SK-N-SH (cell line): Measurements from ENCODE around the gene NCKAP5. TPM values are rescaled to one million over a fixed set of nuclear protein-coding genes. Genes with fewer than 3 reads are reported as not detected.

Experiments
- CTCF ChIA-PET: fragments of 300-600, 350-600 bp; formaldehyde crosslinking; extraction: SDS; loops from one replicate; lab custom pipeline; 2021; lab: Yijun Ruan, JAX
- POLR2A ChIA-PET: fragments of 350-600 bp; sonication (Branson Sonifier 250); formaldehyde crosslinking; extraction: SDS; loops from one replicate; lab custom pipeline; 2020; ENCODE audit warnings: antibody characterized with exemption, inconsistent platforms; lab: Yijun Ruan, JAX
- DNase-seq: peaks from one replicate; pipeline ENCODE4 v3.0.0; 2012
- H2AFZ ChIP-seq: fragments of 200-600 bp; sonication (generic); 2 replicates; pipeline ENCODE4 v1.8.1; 2016; ENCODE audit warnings: antibody characterized with exemption, mild to moderate bottlenecking, low read depth
- H3F3A ChIP-seq: fragments of 200-600 bp; sonication (generic); replicated peaks from 2 replicates; pipeline ENCODE3; 2016; ENCODE audit warnings: antibody characterized with exemption, mild to moderate bottlenecking; ENCODE audit not compliant: insufficient read depth
- H3K27ac ChIP-seq, 2 experiments: fragments of 200-500 bp in 1 of 2; fragments of 200-600 bp in 1 of 2; sonication (Bioruptor generic) in 1 of 2; sonication (generic), shearing (Covaris generic) in 1 of 2; 2 replicates each; pipeline versions ENCODE4 v1.5.1 to v1.6.1; 2014 to 2016; ENCODE audit warnings: low read depth in 2 of 2, inconsistent platforms in 1 of 2, low read length in 1 of 2, mild to moderate bottlenecking in 1 of 2, mixed read lengths in 1 of 2
- H3K27me3 ChIP-seq: fragments of 200-600 bp; sonication (generic), shearing (Covaris generic); 2 replicates; pipeline ENCODE4 v1.6.1; 2016; ENCODE audit warnings: mixed run types; ENCODE audit not compliant: insufficient read depth
- H3K36me3 ChIP-seq, 2 experiments: fragments of 200-500 bp in 1 of 2; fragments of 200-600 bp in 1 of 2; sonication (Bioruptor generic) in 1 of 2; sonication (generic) in 1 of 2; replicated peaks in 1 of 2; 2 replicates each; pipeline versions ENCODE3 to v1.5.1; 2014 to 2016; ENCODE audit warnings: low read length in 1 of 2, mild to moderate bottlenecking in 1 of 2; ENCODE audit not compliant: insufficient read depth in 2 of 2, control insufficient read depth in 1 of 2
- H3K4me1 ChIP-seq, 2 experiments: fragments of 200-500 bp in 1 of 2; fragments of 200-600 bp in 1 of 2; sonication (Bioruptor generic) in 1 of 2; sonication (generic), shearing (Covaris generic) in 1 of 2; 2 replicates each; pipeline versions ENCODE4 v1.5.1 to v1.6.1; 2014 to 2016; ENCODE audit warnings: low read depth in 1 of 2, low read length in 1 of 2, mixed run types in 1 of 2; ENCODE audit not compliant: insufficient read depth in 2 of 2, control insufficient read depth in 1 of 2
- H3K4me2 ChIP-seq: fragments of 200-600 bp; sonication (generic), shearing (Covaris generic); 2 replicates; pipeline ENCODE4 v1.6.1; 2017; ENCODE audit warnings: mixed run types
- H3K4me3 ChIP-seq, 2 experiments: fragments of 200-500 bp in 1 of 2; fragments of 200-600 bp in 1 of 2; sonication (Bioruptor generic) in 1 of 2; sonication (generic), shearing (Covaris generic) in 1 of 2; 2 replicates each; pipeline versions ENCODE4 v1.5.1 to v1.8.1; 2014 to 2016; ENCODE audit warnings: low read depth in 2 of 2, inconsistent platforms in 1 of 2, low read length in 1 of 2, mild to moderate bottlenecking in 1 of 2, mixed read lengths in 1 of 2, moderate library complexity in 1 of 2
- H3K79me2 ChIP-seq: fragments of 200-600 bp; sonication (generic); 2 replicates; pipeline ENCODE4 v1.8.1; 2017; ENCODE audit warnings: mild to moderate bottlenecking; ENCODE audit not compliant: insufficient read depth
- H3K9ac ChIP-seq: fragments of 200-600 bp; sonication (generic); 2 replicates; pipeline ENCODE4 v1.6.1; 2017; ENCODE audit warnings: mixed run types
- H3K9me2 ChIP-seq: fragments of 200-600 bp; sonication (generic); 2 replicates; pipeline ENCODE4 v1.6.1; 2017; ENCODE audit warnings: mixed run types
- H3K9me3 ChIP-seq: fragments of 200-600 bp; sonication (generic); 2 replicates; pipeline ENCODE4 v1.6.1; 2017; ENCODE audit warnings: mixed run types, mild to moderate bottlenecking, moderate library complexity
- H4K20me1 ChIP-seq: fragments of 200-600 bp; sonication (generic); 2 replicates; pipeline ENCODE4 v1.6.1; 2017; ENCODE audit warnings: mild to moderate bottlenecking, mixed run types; ENCODE audit not compliant: insufficient read depth
- CTCF ChIP-seq: fragments of 200-600 bp; sonication (generic); IDR thresholded peaks from 2 replicates; pipeline ENCODE4 v1.6.1; 2017; ENCODE audit warnings: antibody characterized with exemption, mild to moderate bottlenecking, moderate library complexity
- EP300 ChIP-seq, 2 experiments: IDR thresholded peaks; 2 replicates each; pipeline versions ENCODE4 v1.4.0 to v1.6.1; 2012; ENCODE audit warnings: borderline replicate concordance in 1 of 2, low read depth in 1 of 2, low read length in 1 of 2
- FOSL2 ChIP-seq: IDR thresholded peaks from 2 replicates; pipeline ENCODE4 v1.4.0; 2012; ENCODE audit warnings: low read depth, mild to moderate bottlenecking, moderate library complexity, borderline replicate concordance
- FOXJ3 ChIP-seq: sonication (generic); formaldehyde crosslinking; IDR thresholded peaks from 2 replicates; pipeline ENCODE4 v1.5.1; 2020; ENCODE audit warnings: mild to moderate bottlenecking, missing genetic modification reagents
- GABPA ChIP-seq: IDR thresholded peaks from 2 replicates; pipeline ENCODE4 v1.4.0; 2012; ENCODE audit warnings: low read depth, mild to moderate bottlenecking
- MXI1 ChIP-seq: IDR thresholded peaks from 2 replicates; pipeline ENCODE4 v1.6.1; 2012; ENCODE audit warnings: mild to moderate bottlenecking, low read depth, low read length, improper control_type of control experiment
- RAD21 ChIP-seq: IDR thresholded peaks from 2 replicates; pipeline ENCODE4 v1.6.1; 2012; ENCODE audit warnings: mild to moderate bottlenecking, low read length
- REST ChIP-seq: IDR thresholded peaks from 2 replicates; pipeline ENCODE4 v1.6.1; 2012; ENCODE audit warnings: mild to moderate bottlenecking, low read depth, low read length, moderate library complexity
- TCF12 ChIP-seq: IDR thresholded peaks from 2 replicates; pipeline ENCODE4 v1.4.0; 2012
- TEAD4 ChIP-seq: IDR thresholded peaks from 2 replicates; pipeline ENCODE4 v1.4.0; 2012; ENCODE audit warnings: mild to moderate bottlenecking, borderline replicate concordance; ENCODE audit not compliant: insufficient read depth
- ZBTB33 ChIP-seq: IDR thresholded peaks from 2 replicates; pipeline ENCODE4 v1.4.0; 2012; ENCODE audit warnings: low read depth, borderline replicate concordance
- WGBS: methylation state at CpG from one replicate; pipeline ENCODE4 v1.1.6; 2017; ENCODE audit warnings: low lambda C conversion rate; 5-methylcytosine and 5-hydroxymethylcytosine counted together
- polyA plus RNA-seq, 3 experiments: library from polyadenylated mRNA; depleted of rRNA; stranded (reverse); fragments of >200 nt; gene quantifications; 2 replicates each; pipeline ENCODE4 v1.2.3, GENCODE V29; 2012

The NCKAP5 gene
- polyA plus RNA-seq, 1 of the 3 experiments (the other 2 are of a cell fraction) = 0.02 TPM

GRCh38 chr2:133352719-133353118, 215.5 kb downstream of the NCKAP5 start:
- Histone ChIP-seq H3K27me3 (no peaks in the 10 kb centered on the region), H3K4me1 (no peaks in the 10 kb centered on the region), H3K9ac (no peak overlapping the region), H3K79me2 (no peaks in the 10 kb centered on the region), H2AFZ (no peak overlapping the region), H3K4me3 (no peak overlapping the region), H3K4me2 (no peak overlapping the region), H3K27ac (no peak overlapping the region), H3K9me2 (no peaks in the 10 kb centered on the region), H3K9me3 (no peaks in the 10 kb centered on the region), H3F3A (no peaks in the 10 kb centered on the region), H4K20me1 (no peaks in the 10 kb centered on the region), H3K36me3 (no peaks in the 10 kb centered on the region)
- WGBS = 6% methylated on average over 1 of the region's 1 CpG
- no peak for TF ChIP-seq GABPA
- no peak for TF ChIP-seq FOXJ3 (CRISPR knock-in tag)
- no peak for TF ChIP-seq CTCF
- no peak for DNase-seq
- ChIA-PET POLR2A (no interaction called here), CTCF (interaction anchor here (1.1 to 1.9 kb wide), 2 partner anchors 12 to 493 kb away, joined by 3 to 5 read pairs; no protein-coding TSS in a partner anchor)

- 48% methylated on average over 4 of the region's 4 CpGs for WGBS
- Histone ChIP-seq H3K27ac (no peak overlapping the region), H3K4me2 (no peak overlapping the region), H3K9ac (no peak overlapping the region), H3K36me3 (no peaks in the 10 kb centered on the region), H3K9me2 (no peaks in the 10 kb centered on the region)
- POLR2A ChIA-PET = no interaction called here
- TF ChIP-seq MXI1 (no peak), FOSL2 (no peak), TEAD4 (no peak), TCF12 (no peak), RAD21 (no peak), EP300 (IDR thresholded peaks at IDR 0.05; ENCODE audit: borderline replicate concordance in 1 of 2, low read depth in 1 of 2, low read length in 1 of 2) (no peak), ZBTB33 (no peak), REST (no peak)
- TF ChIP-seq, all 33 proteins: peak for 0
- CTCF ChIA-PET = no interaction called here
- no peak for DNase-seq
- Histone ChIP-seq H3K4me1 (no peaks in the 10 kb centered on the region), H3K9me3 (no peaks in the 10 kb centered on the region), H3K79me2 (no peaks in the 10 kb centered on the region), H2AFZ (no peak overlapping the region), H3K4me3 (no peak overlapping the region), H4K20me1 (no peaks in the 10 kb centered on the region), H3F3A (no peaks in the 10 kb centered on the region), H3K27me3 (no peaks in the 10 kb centered on the region)
Measured at GRCh38 chr2:133346654-133347053, 221.6 kb downstream of the NCKAP5 start.
